Trophoblast cell (in vitro differentiated cells and primary cell): ENCODE data around the gene SACS.

ENCODE experiments used
- DNase-seq, 2 donors: peaks; one replicate each; pipeline ENCODE4 v3.0.0-alpha.2; 2016
- H2AFZ ChIP-seq: 2 replicates; pipeline ENCODE4 v1.6.1; 2013; ENCODE audit warnings: low read length, moderate library complexity, mild to moderate bottlenecking; ENCODE audit not compliant: insufficient read depth, poor library complexity
- H2AK5ac ChIP-seq: 2 replicates; pipeline ENCODE4 v1.6.1; 2013; ENCODE audit warnings: mild to moderate bottlenecking, low read length
- H2BK120ac ChIP-seq: 2 replicates; pipeline ENCODE4 v1.6.1; 2013; ENCODE audit warnings: low read length, mild to moderate bottlenecking, moderate library complexity; ENCODE audit not compliant: insufficient read depth, poor library complexity
- H2BK12ac ChIP-seq: 2 replicates; pipeline ENCODE4 v1.6.1; 2013; ENCODE audit warnings: mild to moderate bottlenecking, low read length, moderate library complexity
- H2BK5ac ChIP-seq: 2 replicates; pipeline ENCODE4 v1.6.1; 2013; ENCODE audit warnings: low read length, low read depth, moderate library complexity, mild to moderate bottlenecking; ENCODE audit not compliant: poor library complexity
- H3K14ac ChIP-seq: 2 replicates; pipeline ENCODE4 v1.6.1; 2013; ENCODE audit warnings: mild to moderate bottlenecking, low read length
- H3K18ac ChIP-seq: 2 replicates; pipeline ENCODE4 v1.6.1; 2013; ENCODE audit warnings: mild to moderate bottlenecking, low read length
- H3K23ac ChIP-seq: 2 replicates; pipeline ENCODE4 v1.6.1; 2013; ENCODE audit warnings: low read length
- H3K27ac ChIP-seq: 2 replicates; pipeline ENCODE4 v1.5.1; 2013; ENCODE audit warnings: low read depth, mild to moderate bottlenecking, inconsistent platforms, low read length, moderate library complexity
- H3K27me3 ChIP-seq: 2 replicates; pipeline ENCODE4 v1.6.1; 2013; ENCODE audit warnings: inconsistent platforms, mild to moderate bottlenecking, low read length, moderate library complexity; ENCODE audit not compliant: insufficient read depth
- H3K36me3 ChIP-seq, 2 experiments: 1 replicate in 1 of 2; 2 replicates in 1 of 2; pipeline ENCODE4 v1.6.1; 2013; ENCODE audit warnings: low read length in 2 of 2, mild to moderate bottlenecking in 2 of 2, moderate library complexity in 1 of 2; ENCODE audit not compliant: insufficient read depth in 2 of 2, control insufficient read depth in 1 of 2
- H3K4ac ChIP-seq: 2 replicates; pipeline ENCODE4 v1.6.1; 2013; ENCODE audit warnings: low read depth, mild to moderate bottlenecking, low read length, moderate library complexity
- H3K4me1 ChIP-seq, 2 experiments: 1 replicate in 1 of 2; 2 replicates in 1 of 2; pipeline ENCODE4 v1.6.1; 2013; ENCODE audit warnings: low read length in 2 of 2, mild to moderate bottlenecking in 2 of 2, moderate library complexity in 1 of 2; ENCODE audit not compliant: insufficient read depth in 2 of 2, control insufficient read depth in 1 of 2
- H3K4me2 ChIP-seq: 2 replicates; pipeline ENCODE4 v1.6.1; 2013; ENCODE audit warnings: inconsistent platforms, mild to moderate bottlenecking, low read length, moderate library complexity
- H3K4me3 ChIP-seq: 2 replicates; pipeline ENCODE4 v1.5.1; 2013; ENCODE audit warnings: mild to moderate bottlenecking, low read depth, low read length, inconsistent platforms
- H3K79me1 ChIP-seq: one replicate; pipeline ENCODE4 v1.6.1; 2013; ENCODE audit warnings: low read length
- H3K79me2 ChIP-seq: 2 replicates; pipeline ENCODE4 v1.6.1; 2013; ENCODE audit warnings: low read length, mild to moderate bottlenecking; ENCODE audit not compliant: control insufficient read depth, insufficient read depth, poor library complexity
- H3K9ac ChIP-seq: 2 replicates; pipeline ENCODE4 v1.6.1; 2013; ENCODE audit warnings: mild to moderate bottlenecking, low read length
- H3K9me3 ChIP-seq: 2 replicates; pipeline ENCODE4 v1.6.1; 2013; ENCODE audit warnings: low read depth, mild to moderate bottlenecking, control low read depth, inconsistent platforms, low read length; ENCODE audit not compliant: insufficient read depth
- H4K12ac ChIP-seq: 2 replicates; pipeline ENCODE4 v1.6.1; 2013; ENCODE audit warnings: low read depth, mild to moderate bottlenecking, low read length, moderate library complexity
- H4K8ac ChIP-seq: 2 replicates; pipeline ENCODE4 v1.6.1; 2013; ENCODE audit warnings: low read depth, mild to moderate bottlenecking, low read length, moderate library complexity
- H4K91ac ChIP-seq: one replicate; pipeline ENCODE4 v1.6.1; 2013; ENCODE audit warnings: low read depth, mild to moderate bottlenecking, low read length, moderate library complexity
- WGBS: extraction: QIAGEN DNeasy Blood & Tissue Kit; methylation state at CpG from one replicate; pipeline ENCODE4 v1.1.7; 2013; ENCODE audit warnings: missing lambda C conversion rate; ENCODE audit not compliant: insufficient read length, insufficient coverage; ENCODE audit errors: extremely low coverage; 5-methylcytosine and 5-hydroxymethylcytosine counted together

The SACS gene

GRCh38 chr13:23357349-23357748, 76.2 kb downstream of the SACS start:
- Histone ChIP-seq H2AFZ (no peak overlapping the region), H2BK120ac (no peak overlapping the region), H3K9me3 (no peaks in the 10 kb centered on the region), H2BK12ac (no peak overlapping the region), H2AK5ac (no peak overlapping the region), H4K91ac (no peak overlapping the region), H3K14ac (no peak overlapping the region), H3K27ac (no peak overlapping the region), H3K36me3 (peaks cover 17 to 28% of the 10 kb centered on the region in 2 experiments), H3K27me3 (no peaks in the 10 kb centered on the region), H3K79me2 (no peaks in the 10 kb centered on the region), H3K23ac (no peak overlapping the region), H4K8ac (no peak overlapping the region), H3K4me3 (no peak overlapping the region), H4K12ac (no peak overlapping the region), H3K9ac (no peak overlapping the region), H3K18ac (no peak overlapping the region), H3K79me1 (no peaks in the 10 kb centered on the region), H3K4ac (no peak overlapping the region), H3K4me2 (no peak overlapping the region), H3K4me1 (no peaks in the 10 kb centered on the region), H2BK5ac (no peak overlapping the region)
- no CpG with 5 or more reads among the region's 1 CpG for WGBS
- DNase-seq, result no peak

- H3K79me1 ChIP-seq, result no peaks in the 10 kb centered on the region
- H3K9ac ChIP-seq, result no peak overlapping the region
- peaks cover 14 to 26% of the 10 kb centered on the region in 2 experiments for H3K36me3 ChIP-seq
- no peak overlapping the region for H2AK5ac ChIP-seq
- no peaks in the 10 kb centered on the region for H3K27me3 ChIP-seq
- no peak overlapping the region for H3K23ac ChIP-seq
- H3K4me1 ChIP-seq, result no peaks in the 10 kb centered on the region
- H2BK5ac ChIP-seq, result no peak overlapping the region
- no peak overlapping the region for H4K91ac ChIP-seq
- H4K8ac ChIP-seq, result no peak overlapping the region
- H3K27ac ChIP-seq, result no peak overlapping the region
- no peak overlapping the region for H2AFZ ChIP-seq
- H2BK120ac ChIP-seq, result no peak overlapping the region
- WGBS, result no CpG with 5 or more reads among the region's 2 CpGs
- H3K14ac ChIP-seq, result no peak overlapping the region
- H3K4ac ChIP-seq, result no peak overlapping the region
- no peak overlapping the region for H3K4me3 ChIP-seq
- no peak overlapping the region for H2BK12ac ChIP-seq
- H3K4me2 ChIP-seq, result no peak overlapping the region
- no peak for DNase-seq
- H4K12ac ChIP-seq, result no peak overlapping the region
- H3K79me2 ChIP-seq, result no peaks in the 10 kb centered on the region
- no peak overlapping the region for H3K18ac ChIP-seq
- H3K9me3 ChIP-seq, result no peaks in the 10 kb centered on the region
These were observed 77.1 kb downstream of the SACS start for GRCh38 chr13:23356368-23356767.

GRCh38 chr13:23354520-23354919, 79.0 kb downstream of the SACS start:
- Histone ChIP-seq H3K14ac (no peak overlapping the region), H3K4me1 (no peaks in the 10 kb centered on the region), H2BK120ac (no peak overlapping the region), H2BK12ac (no peak overlapping the region), H3K18ac (no peak overlapping the region), H2AFZ (no peak overlapping the region), H3K27me3 (no peaks in the 10 kb centered on the region), H2BK5ac (no peak overlapping the region), H2AK5ac (no peak overlapping the region), H3K4me2 (no peak overlapping the region), H4K8ac (no peak overlapping the region), H3K36me3 (peaks cover 9 to 18% of the 10 kb centered on the region in 2 experiments), H3K23ac (no peak overlapping the region), H3K9me3 (no peaks in the 10 kb centered on the region), H4K91ac (no peak overlapping the region), H3K27ac (no peak overlapping the region), H3K79me2 (no peaks in the 10 kb centered on the region), H3K4ac (no peak overlapping the region), H3K79me1 (no peaks in the 10 kb centered on the region), H4K12ac (no peak overlapping the region), H3K9ac (no peak overlapping the region), H3K4me3 (no peak overlapping the region)
- DNase-seq, result no peak
- WGBS, result no CpG with 5 or more reads among the region's 5 CpGs

GRCh38 chr13:23352161-23352560, 81.3 kb downstream of the SACS start:
- no peak overlapping the region for H2BK12ac ChIP-seq
- no peaks in the 10 kb centered on the region for H3K9me3 ChIP-seq
- no peak overlapping the region for H3K4me3 ChIP-seq
- no peak overlapping the region for H3K4ac ChIP-seq
- no peak overlapping the region for H2AFZ ChIP-seq
- H3K23ac ChIP-seq, result no peak overlapping the region
- H3K27me3 ChIP-seq, result no peaks in the 10 kb centered on the region
- no peaks in the 10 kb centered on the region for H3K4me1 ChIP-seq
- H2BK5ac ChIP-seq, result no peak overlapping the region
- no peak overlapping the region for H3K14ac ChIP-seq
- no peak overlapping the region for H2AK5ac ChIP-seq
- WGBS, result no CpG with 5 or more reads among the region's 4 CpGs
- no peak overlapping the region for H3K4me2 ChIP-seq
- H4K8ac ChIP-seq, result no peak overlapping the region
- no peak overlapping the region for H4K12ac ChIP-seq
- H2BK120ac ChIP-seq, result no peak overlapping the region
- no peak for DNase-seq
- H3K36me3 ChIP-seq, result peaks cover 6 to 20% of the 10 kb centered on the region in 2 experiments
- no peaks in the 10 kb centered on the region for H3K79me2 ChIP-seq
- no peak overlapping the region for H3K27ac ChIP-seq
- H4K91ac ChIP-seq, result no peak overlapping the region
- no peak overlapping the region for H3K9ac ChIP-seq
- no peak overlapping the region for H3K18ac ChIP-seq
- H3K79me1 ChIP-seq, result no peaks in the 10 kb centered on the region
